Esophagus squamous epithelium (tissue), 4 donors: ENCODE results near the gene TOPAZ1.

Experiments used
- POLR2A ChIP-seq, 4 donors: fragments of 450-650 bp; IDR thresholded peaks; one replicate each; pipeline ENCODE4 v1.6.1; 2017; ENCODE audit warnings: antibody characterized with exemption in 4 of 4, mild to moderate bottlenecking in 4 of 4, moderate library complexity in 3 of 4
- TF ChIP-seq, protein P1 (sequence below), 6 experiments: fragments of 450-650 bp in 4 of 6; fragments of 200-600 bp in 2 of 6; sonication (generic) in 2 of 6; IDR thresholded peaks; one replicate each; pipeline ENCODE4 v1.5.1; 2016 to 2019; ENCODE audit warnings: antibody characterized with exemption in 6 of 6, mild to moderate bottlenecking in 4 of 6, moderate library complexity in 4 of 6

DNA sequence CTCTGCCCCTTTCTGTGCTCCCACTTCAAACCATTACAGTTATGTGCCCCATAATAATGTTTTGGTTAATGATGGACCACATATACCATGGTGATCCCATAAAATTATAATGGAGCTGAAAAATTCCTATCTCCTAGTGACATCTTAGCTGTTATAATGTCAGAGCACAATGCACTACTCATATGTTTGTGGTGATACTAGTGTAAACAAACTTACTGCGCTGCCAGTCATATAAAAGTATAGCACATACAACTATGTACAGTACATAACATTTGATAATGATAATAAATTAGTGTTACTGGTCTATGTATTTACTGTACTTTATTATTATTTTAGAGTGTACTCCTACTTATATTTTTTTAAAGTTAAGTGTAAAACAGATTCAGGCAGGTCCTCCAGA is 51.3 kb downstream of the TOPAZ1 start:
- TF ChIP-seq POLR2A (IDR thresholded peaks at IDR 0.05) = no peak
- TF ChIP-seq, protein P1, sequence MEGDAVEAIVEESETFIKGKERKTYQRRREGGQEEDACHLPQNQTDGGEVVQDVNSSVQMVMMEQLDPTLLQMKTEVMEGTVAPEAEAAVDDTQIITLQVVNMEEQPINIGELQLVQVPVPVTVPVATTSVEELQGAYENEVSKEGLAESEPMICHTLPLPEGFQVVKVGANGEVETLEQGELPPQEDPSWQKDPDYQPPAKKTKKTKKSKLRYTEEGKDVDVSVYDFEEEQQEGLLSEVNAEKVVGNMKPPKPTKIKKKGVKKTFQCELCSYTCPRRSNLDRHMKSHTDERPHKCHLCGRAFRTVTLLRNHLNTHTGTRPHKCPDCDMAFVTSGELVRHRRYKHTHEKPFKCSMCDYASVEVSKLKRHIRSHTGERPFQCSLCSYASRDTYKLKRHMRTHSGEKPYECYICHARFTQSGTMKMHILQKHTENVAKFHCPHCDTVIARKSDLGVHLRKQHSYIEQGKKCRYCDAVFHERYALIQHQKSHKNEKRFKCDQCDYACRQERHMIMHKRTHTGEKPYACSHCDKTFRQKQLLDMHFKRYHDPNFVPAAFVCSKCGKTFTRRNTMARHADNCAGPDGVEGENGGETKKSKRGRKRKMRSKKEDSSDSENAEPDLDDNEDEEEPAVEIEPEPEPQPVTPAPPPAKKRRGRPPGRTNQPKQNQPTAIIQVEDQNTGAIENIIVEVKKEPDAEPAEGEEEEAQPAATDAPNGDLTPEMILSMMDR (IDR thresholded peaks at IDR 0.05) = no peak
